ENCODE measurements around the gene TRPM4. TPM values are rescaled to one million over a fixed set of nuclear protein-coding genes. Genes with fewer than 3 reads are reported as not detected.
"Not testable (repeated sequence)": the region's sequence is repeated elsewhere in the genome, so short reads cannot be mapped to it uniquely, and the experiment has no call there.

The TRPM4 gene
- total and polyA plus RNA-seq, 4 experiments from 2014 or later, result 0.41 TPM; not detected in 3

GRCh38 chr19:49120325-49120683 lies 37.3 kb upstream of the TRPM4 start:
- ChIA-PET POLR2A (ENCODE audit: partially characterized antibody) (interaction anchor here (0.8 to 1.5 kb wide), 6 partner anchors 8 to 24 kb away, joined by 3 to 9 read pairs (median 3); no protein-coding TSS in a partner anchor), CTCF (ENCODE audit: partially characterized antibody) (interaction anchor here (1.0 to 2.0 kb wide), 4 partner anchors 8 to 127 kb away, joined by 3 to 6 read pairs (median 4); partner anchors contain the start of genes GYS1 and RUVBL2)
- Mint-ChIP-seq H3K27ac (peak overlapping the region in 5 of 7 donors; percentile 32 to 87 (median 76)), H3K36me3 (no peaks in the 10 kb centered on the region), H3K4me1 (peaks cover 18 to 38% (median 30%) of the 10 kb centered on the region in 4 donors), H3K4me3 (peak overlapping the region; percentile 71 to 86 (median 79)), H3K9me3 (peaks cover 0 to 3% (median 0%) of the 10 kb centered on the region in 8 donors), H3K27me3 (no peaks in the 10 kb centered on the region)
- peak in 1 of 5 donors; percentile 44 for DNase-seq
- intact Hi-C loops (cut with micrococcal nuclease), result no loop called here
- Histone ChIP-seq H3K27ac (ENCODE audit: low read depth, low read length) (no peak overlapping the region), H3K27me3 (ENCODE audit: insufficient read depth, low read length) (no peaks in the 10 kb centered on the region), H3K4me1 (ENCODE audit: insufficient read depth, low read length) (peaks cover 28% of the 10 kb centered on the region), H3K9me3 (ENCODE audit: control insufficient read depth in 1 of 2, low read length in 2 of 2) (no peaks in the 10 kb centered on the region), H3K36me3 (ENCODE audit: insufficient read depth, low read length) (no peaks in the 10 kb centered on the region), H3K4me3 (ENCODE audit: low read length in 2 of 2) (peak overlapping the region in 1 of 2 donors; percentile 73)

GRCh38 chr19:49120868-49121267 lies 36.7 kb upstream of the TRPM4 start:
- Mint-ChIP-seq H3K4me1 (peaks cover 18 to 38% (median 28%) of the 10 kb centered on the region in 4 donors), H3K9me3 (peaks cover 0 to 3% (median 0%) of the 10 kb centered on the region in 8 donors), H3K36me3 (no peaks in the 10 kb centered on the region), H3K4me3 (peak overlapping the region; percentile 71 to 86 (median 79)), H3K27me3 (no peaks in the 10 kb centered on the region), H3K27ac (peak overlapping the region in 6 of 7 donors; percentile 13 to 87 (median 52))
- ChIA-PET POLR2A (ENCODE audit: partially characterized antibody) (interaction anchor here (0.9 to 1.5 kb wide), 3 partner anchors 9 to 20 kb away, joined by 3 to 5 read pairs (median 3); no protein-coding TSS in a partner anchor), CTCF (ENCODE audit: partially characterized antibody) (interaction anchor here (1.5 to 2.0 kb wide), 3 partner anchors 15 to 26 kb away, joined by 4 to 6 read pairs (median 4); no protein-coding TSS in a partner anchor)
- H3K9me3 ChIP-seq (ENCODE audit: control insufficient read depth in 1 of 2, low read length in 2 of 2), result no peaks in the 10 kb centered on the region
- no peak overlapping the region for H3K4me3 ChIP-seq (ENCODE audit: low read length in 2 of 2)
- peaks cover 28% of the 10 kb centered on the region for H3K4me1 ChIP-seq (ENCODE audit: insufficient read depth, low read length)
- no peaks in the 10 kb centered on the region for H3K36me3 ChIP-seq (ENCODE audit: insufficient read depth, low read length)
- no peak overlapping the region for H3K27ac ChIP-seq (ENCODE audit: low read depth, low read length)
- intact Hi-C loops (cut with micrococcal nuclease), result no loop called here
- H3K27me3 ChIP-seq (ENCODE audit: insufficient read depth, low read length), result no peaks in the 10 kb centered on the region
- DNase-seq, result peak in 1 of 5 donors; percentile 24

- DNase-seq, result peak in 1 of 5 donors; percentile 31
- H3K4me3 ChIP-seq (ENCODE audit: low read length in 2 of 2); H3K27me3 Mint-ChIP-seq; H3K27me3 ChIP-seq (ENCODE audit: insufficient read depth, low read length); H3K27ac ChIP-seq (ENCODE audit: low read depth, low read length); POLR2A ChIA-PET (ENCODE audit: partially characterized antibody); H3K36me3 ChIP-seq (ENCODE audit: insufficient read depth, low read length); H3K27ac Mint-ChIP-seq; intact Hi-C loops (cut with micrococcal nuclease); H3K36me3 Mint-ChIP-seq; H3K9me3 Mint-ChIP-seq; H3K9me3 ChIP-seq (ENCODE audit: control insufficient read depth in 1 of 2, low read length in 2 of 2): not testable (repeated sequence)
- H3K4me1 ChIP-seq (ENCODE audit: insufficient read depth, low read length), result peaks cover 23% of the 10 kb centered on the region
- CTCF ChIA-PET (ENCODE audit: partially characterized antibody), result interaction anchor here (0.7 to 1.8 kb wide), 3 partner anchors 16 to 168 kb away, joined by 3 to 6 read pairs (median 4); no protein-coding TSS in a partner anchor
- Mint-ChIP-seq H3K4me3 (peak overlapping the region in 3 of 8 donors; percentile 2 to 54 (median 3)), H3K4me1 (peaks cover 18 to 30% (median 25%) of the 10 kb centered on the region in 4 donors)
Measured at GRCh38 chr19:49121841-49122240, 35.8 kb upstream of the TRPM4 start.

GRCh38 chr19:49123285-49123684 lies 34.3 kb upstream of the TRPM4 start:
- intact Hi-C loops (cut with micrococcal nuclease), result not testable (repeated sequence)

GRCh38 chr19:49125025-49125731 lies 32.4 kb upstream of the TRPM4 start:
- Histone ChIP-seq H3K36me3 (ENCODE audit: insufficient read depth, low read length) (no peaks in the 10 kb centered on the region), H3K27me3 (ENCODE audit: insufficient read depth, low read length) (no peaks in the 10 kb centered on the region), H3K27ac (ENCODE audit: low read depth, low read length) (no peak overlapping the region), H3K4me3 (ENCODE audit: low read length in 2 of 2) (no peak overlapping the region), H3K9me3 (ENCODE audit: control insufficient read depth in 1 of 2, low read length in 2 of 2) (no peaks in the 10 kb centered on the region), H3K4me1 (ENCODE audit: insufficient read depth, low read length) (peaks cover 18% of the 10 kb centered on the region)
- peaks cover 17 to 28% (median 21%) of the 10 kb centered on the region in 4 donors for H3K4me1 Mint-ChIP-seq
- intact Hi-C loops (cut with micrococcal nuclease), result loop anchor here (5.0 kb wide), 1 partner anchor 38 kb away; the partner anchor contains the start of gene SNRNP70
- peak in 1 of 5 donors; percentile 39 for DNase-seq
- H3K27ac Mint-ChIP-seq, result peak overlapping the region in 1 of 7 donors; percentile 35
- POLR2A ChIA-PET (ENCODE audit: partially characterized antibody), result no interaction called here
- H3K4me3 Mint-ChIP-seq, result no peak overlapping the region
- CTCF ChIA-PET (ENCODE audit: partially characterized antibody), result interaction anchor here (0.9 kb wide), 1 partner anchor 18 kb away, joined by 3 read pairs; no protein-coding TSS in a partner anchor
- H3K27me3 Mint-ChIP-seq, result no peaks in the 10 kb centered on the region
- H3K9me3 Mint-ChIP-seq, result peaks cover 0 to 3% (median 0%) of the 10 kb centered on the region in 8 donors
- no peaks in the 10 kb centered on the region for H3K36me3 Mint-ChIP-seq

More at GRCh38 chr19:49123285-49123684, 34.3 kb upstream of the TRPM4 start:
- H3K4me1 ChIP-seq (ENCODE audit: insufficient read depth, low read length), result peaks cover 20% of the 10 kb centered on the region
- H3K4me3 ChIP-seq (ENCODE audit: low read length in 2 of 2); H3K36me3 Mint-ChIP-seq; DNase-seq; H3K27ac ChIP-seq (ENCODE audit: low read depth, low read length); H3K36me3 ChIP-seq (ENCODE audit: insufficient read depth, low read length); H3K9me3 Mint-ChIP-seq; H3K27me3 Mint-ChIP-seq; H3K27me3 ChIP-seq (ENCODE audit: insufficient read depth, low read length); H3K4me3 Mint-ChIP-seq; H3K9me3 ChIP-seq (ENCODE audit: control insufficient read depth in 1 of 2, low read length in 2 of 2): not testable (repeated sequence)
- peaks cover 15 to 24% (median 15%) of the 10 kb centered on the region in 4 donors for H3K4me1 Mint-ChIP-seq
- H3K27ac Mint-ChIP-seq, result peak overlapping the region in 1 of 7 donors; percentile 21
- POLR2A ChIA-PET (ENCODE audit: partially characterized antibody), result interaction anchor here (1.5 kb wide), 1 partner anchor 9 kb away, joined by 3 read pairs; the partner anchor contains the start of gene LIN7B
- CTCF ChIA-PET (ENCODE audit: partially characterized antibody), result interaction anchor here (1.6 kb wide), 1 partner anchor 25 kb away, joined by 4 read pairs; no protein-coding TSS in a partner anchor

- Histone ChIP-seq H3K9me3 (ENCODE audit: control insufficient read depth in 1 of 2, low read length in 2 of 2) (no peaks in the 10 kb centered on the region), H3K36me3 (ENCODE audit: insufficient read depth, low read length) (no peaks in the 10 kb centered on the region), H3K27me3 (ENCODE audit: insufficient read depth, low read length) (no peaks in the 10 kb centered on the region), H3K4me3 (ENCODE audit: low read length in 2 of 2) (no peak overlapping the region), H3K4me1 (ENCODE audit: insufficient read depth, low read length) (peaks cover 14% of the 10 kb centered on the region), H3K27ac (ENCODE audit: low read depth, low read length) (no peak overlapping the region)
- intact Hi-C loops (cut with micrococcal nuclease), result loop anchor here (5.0 kb wide), 1 partner anchor 39 kb away; the partner anchor contains the start of gene SNRNP70
- Mint-ChIP-seq H3K4me1 (peaks cover 10 to 20% (median 13%) of the 10 kb centered on the region in 4 donors), H3K9me3 (peaks cover 0 to 2% (median 0%) of the 10 kb centered on the region in 8 donors), H3K36me3 (no peaks in the 10 kb centered on the region), H3K27ac (no peak overlapping the region), H3K27me3 (no peaks in the 10 kb centered on the region), H3K4me3 (no peak overlapping the region)
- ChIA-PET CTCF (ENCODE audit: partially characterized antibody) (interaction anchor here (0.7 to 2.7 kb wide), 2 partner anchors 9 to 12 kb away, joined by 3 to 8 read pairs; partner anchors contain the start of gene LIN7B), POLR2A (ENCODE audit: partially characterized antibody) (interaction anchor here (0.7 to 4.1 kb wide), 3 partner anchors 9 to 133 kb away, joined by 4 to 38 read pairs (median 8); partner anchors contain the start of genes GYS1, LIN7B and RUVBL2)
- no peak for DNase-seq
Measured at GRCh38 chr19:49126575-49126974, 31.0 kb upstream of the TRPM4 start.
